ENCODE results near the gene GPN3.

- no peak for TF ChIP-seq GZF1 (CRISPR knock-in tag; IDR thresholded peaks at IDR 0.05)
- TF ChIP-seq CTCF (CRISPR knock-in tag; IDR thresholded peaks at IDR 0.05), result no peak
- no peak for TF ChIP-seq SNRNP70 (IDR thresholded peaks at IDR 0.05; ENCODE audit: low read depth, low read length)
- TF ChIP-seq PAX8 (CRISPR knock-in tag; IDR thresholded peaks at IDR 0.05; ENCODE audit: borderline replicate concordance), result no peak
- TF ChIP-seq POLR2AphosphoS5 (IDR thresholded peaks at IDR 0.05; ENCODE audit: low read depth, low read length), result no peak
- no peak for TF ChIP-seq TFE3 (CRISPR knock-in tag; IDR thresholded peaks at IDR 0.05)
- TF ChIP-seq ZMYM4 (CRISPR knock-in tag; IDR thresholded peaks at IDR 0.05), result no peak
Observed at GRCh38 chr12:110498984-110499706, 31.1 kb upstream of the GPN3 start.

All from HepG2 (cell line).